Type B pancreatic cell (in vitro differentiated cells): ENCODE data around the gene ATG101. TPM values are rescaled to one million over a fixed set of nuclear protein-coding genes. Genes with fewer than 3 reads are reported as not detected.
A peak's percentile ranks its signal among the peaks of the same experiment; 100 is the strongest.

Experiments used
- DNase-seq: peaks from one replicate; pipeline ENCODE4 v3.0.0; 2021; ENCODE audit warnings: mixed read lengths; ENCODE audit not compliant: unreplicated experiment; ENCODE audit errors: extremely low spot score
- H3K27ac Mint-ChIP-seq: 2 replicates; pipeline ENCODE4 v1.8.0; 2021; ENCODE audit warnings: mild to moderate bottlenecking, mixed read lengths
- H3K27me3 Mint-ChIP-seq: 2 replicates; pipeline ENCODE4 v1.8.0; 2021; ENCODE audit warnings: mixed read lengths
- H3K36me3 Mint-ChIP-seq: 2 replicates; pipeline ENCODE4 v1.8.0; 2021; ENCODE audit warnings: mixed read lengths
- H3K4me1 Mint-ChIP-seq: one replicate; pipeline ENCODE4 v1.8.0; 2021; ENCODE audit warnings: mixed read lengths; ENCODE audit not compliant: unreplicated experiment
- H3K4me3 Mint-ChIP-seq: 2 replicates; pipeline ENCODE4 v1.8.0; 2021; ENCODE audit warnings: mild to moderate bottlenecking, mixed read lengths
- H3K9me3 Mint-ChIP-seq: 2 replicates; pipeline ENCODE4 v1.8.0; 2021; ENCODE audit warnings: mixed read lengths
- CTCF ChIP-seq: fragments of 200-600 bp; sonication (generic); conservative IDR thresholded peaks from 2 replicates; pipeline ENCODE4 v1.5.0; 2021; ENCODE audit warnings: antibody characterized with exemption, mild to moderate bottlenecking
- total RNA-seq: library from RNA; stranded (reverse); gene quantifications from 2 replicates; pipeline ENCODE4 v1.2.1, GENCODE V29; 2021; ENCODE audit warnings: low replicate concordance

ATG101 gene
- total RNA-seq, 1 donor from 2014 or later: 35.7 TPM

GRCh38 chr12:52073531-52074381 lies 4.0 kb downstream of the ATG101 start:
- no peak for TF ChIP-seq CTCF
- Mint-ChIP-seq H3K27me3 (peaks cover 3% of the 10 kb centered on the region), H3K27ac (peak overlapping the region; percentile 68), H3K4me1 (peaks cover 42% of the 10 kb centered on the region), H3K9me3 (no peaks in the 10 kb centered on the region), H3K36me3 (peaks cover 26% of the 10 kb centered on the region), H3K4me3 (peak overlapping the region; percentile 72)
- no peak for DNase-seq

GRCh38 chr12:52074971-52075724 lies 5.4 kb downstream of the ATG101 start:
- no peak for TF ChIP-seq CTCF
- peaks cover 30% of the 10 kb centered on the region for H3K36me3 Mint-ChIP-seq

GRCh38 chr12:52076811-52077210 lies 7.0 kb downstream of the ATG101 start:
- DNase-seq: peak; percentile 63
- Mint-ChIP-seq H3K27me3 (no peaks in the 10 kb centered on the region), H3K4me3 (no peak overlapping the region), H3K4me1 (peaks cover 26% of the 10 kb centered on the region), H3K27ac (no peak overlapping the region), H3K36me3 (peaks cover 29% of the 10 kb centered on the region), H3K9me3 (no peaks in the 10 kb centered on the region)
- no peak for TF ChIP-seq CTCF

More at GRCh38 chr12:52074971-52075724, 5.4 kb downstream of the ATG101 start:
- Mint-ChIP-seq H3K4me3 (no peak overlapping the region), H3K9me3 (no peaks in the 10 kb centered on the region), H3K27ac (no peak overlapping the region), H3K27me3 (no peaks in the 10 kb centered on the region), H3K4me1 (peaks cover 34% of the 10 kb centered on the region)
- no peak for DNase-seq

GRCh38 chr12:52078276-52078675 lies 8.5 kb downstream of the ATG101 start:
- no peak overlapping the region for H3K27ac Mint-ChIP-seq
- peaks cover 24% of the 10 kb centered on the region for H3K36me3 Mint-ChIP-seq
- peaks cover 23% of the 10 kb centered on the region for H3K4me1 Mint-ChIP-seq
- TF ChIP-seq CTCF: no peak
- H3K27me3 Mint-ChIP-seq: no peaks in the 10 kb centered on the region
- H3K4me3 Mint-ChIP-seq: no peak overlapping the region
- no peak for DNase-seq
- H3K9me3 Mint-ChIP-seq: no peaks in the 10 kb centered on the region

GRCh38 chr12:52079576-52080402 lies 10.0 kb downstream of the ATG101 start, which contains the start of gene SMIM41:
TSS of gene SMIM41 (plus strand) at chr12:52079704. CDS start at chr12:52079780, 76 bp downstream.
- H3K36me3 Mint-ChIP-seq: peaks cover 15% of the 10 kb centered on the region
- DNase-seq: peak; percentile 68
- no peak within 1 kb of the TSS for H3K27ac Mint-ChIP-seq
- TF ChIP-seq CTCF: no peak
- no peaks in the 10 kb centered on the region for H3K9me3 Mint-ChIP-seq
- H3K4me1 Mint-ChIP-seq: peaks cover 16% of the 10 kb centered on the region
- H3K4me3 Mint-ChIP-seq: no peak within 1 kb of the TSS
- peaks cover 6% of the 10 kb centered on the region for H3K27me3 Mint-ChIP-seq
